Measurements from ENCODE around the gene GRIK2. TPM values are rescaled to one million over a fixed set of nuclear protein-coding genes. Genes with fewer than 3 reads are reported as not detected.

GRIK2 gene
- total RNA-seq, 1 experiment from 2014 or later, result 0.70 TPM

DNA sequence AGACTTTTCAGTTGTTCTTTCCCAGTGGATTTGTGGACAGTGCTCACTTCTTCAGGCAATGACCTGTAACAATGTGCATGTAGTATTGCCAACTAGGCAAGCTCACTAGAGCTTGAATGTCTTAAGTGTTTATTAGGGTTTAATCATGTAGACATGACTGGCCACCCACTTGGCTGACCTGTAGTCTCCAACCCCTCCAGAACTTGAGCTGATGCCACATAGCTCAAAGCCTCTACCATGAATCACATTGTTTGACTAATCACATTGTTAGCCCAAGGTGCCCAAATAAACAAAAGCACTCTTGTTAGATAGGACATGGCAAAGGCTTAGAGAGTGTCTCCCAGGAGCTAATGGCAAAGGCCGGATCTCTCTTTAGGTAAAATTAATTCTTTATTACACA, 272.7 kb downstream of the GRIK2 start:
- Histone ChIP-seq H4K20me1 (ENCODE audit: control insufficient read depth, insufficient read depth, insufficient read length) (no peaks in the 10 kb centered on the region), H3K79me1 (ENCODE audit: insufficient read depth, low read depth, low read length, poor library complexity, severe bottlenecking) (no peaks in the 10 kb centered on the region), H2AFZ (ENCODE audit: low read length) (no peak overlapping the region), H3K27me3 (ENCODE audit: insufficient read depth, low read length) (no peaks in the 10 kb centered on the region), H4K91ac (ENCODE audit: insufficient read length, low read depth, low read length) (no peak overlapping the region), H4K8ac (replicated peaks; ENCODE audit: insufficient read length, low read depth, low read length) (no peak overlapping the region), H3K79me2 (ENCODE audit: insufficient read depth, low read length) (no peaks in the 10 kb centered on the region), H2BK20ac (ENCODE audit: low read depth, low read length, poor library complexity, severe bottlenecking) (no peak overlapping the region), H3K56ac (ENCODE audit: insufficient read length, low read depth, low read length) (no peak overlapping the region), H3K23ac (ENCODE audit: insufficient read length, low read depth, low read length) (no peak overlapping the region), H2BK120ac (ENCODE audit: low read depth, low read length, poor library complexity, severe bottlenecking) (no peak overlapping the region), H3K4ac (ENCODE audit: low read depth, low read length) (no peak overlapping the region), H2BK12ac (ENCODE audit: insufficient read length, low read depth, low read length) (no peak overlapping the region), H4K5ac (ENCODE audit: insufficient read length, low read depth, low read length) (no peak overlapping the region), H2BK5ac (ENCODE audit: insufficient read length, low read length) (no peak overlapping the region), H3K4me1 (ENCODE audit: insufficient read depth, low read length) (no peaks in the 10 kb centered on the region), H3K9ac (ENCODE audit: extremely low read depth, insufficient read length, low read length) (no peak overlapping the region), H3K23me2 (ENCODE audit: insufficient read length, low read depth, low read length, poor library complexity, severe bottlenecking) (no peaks in the 10 kb centered on the region), H3K9me3 (ENCODE audit: control insufficient read depth, low read depth, low read length) (no peaks in the 10 kb centered on the region), H3T11ph (ENCODE audit: low read length) (no peak overlapping the region), H3K14ac (ENCODE audit: insufficient read depth, low read length) (no peak overlapping the region), H3K27ac (ENCODE audit: insufficient read length, low read depth, low read length) (no peak overlapping the region), H3K4me2 (ENCODE audit: insufficient read depth, insufficient read length, low read length) (no peak overlapping the region), H2BK15ac (ENCODE audit: low read depth, low read length) (no peak overlapping the region), H2AK5ac (ENCODE audit: insufficient read length, low read length) (no peak overlapping the region), H3K18ac (ENCODE audit: insufficient read length, low read depth, low read length) (no peak overlapping the region)
- TF ChIP-seq, protein P1, sequence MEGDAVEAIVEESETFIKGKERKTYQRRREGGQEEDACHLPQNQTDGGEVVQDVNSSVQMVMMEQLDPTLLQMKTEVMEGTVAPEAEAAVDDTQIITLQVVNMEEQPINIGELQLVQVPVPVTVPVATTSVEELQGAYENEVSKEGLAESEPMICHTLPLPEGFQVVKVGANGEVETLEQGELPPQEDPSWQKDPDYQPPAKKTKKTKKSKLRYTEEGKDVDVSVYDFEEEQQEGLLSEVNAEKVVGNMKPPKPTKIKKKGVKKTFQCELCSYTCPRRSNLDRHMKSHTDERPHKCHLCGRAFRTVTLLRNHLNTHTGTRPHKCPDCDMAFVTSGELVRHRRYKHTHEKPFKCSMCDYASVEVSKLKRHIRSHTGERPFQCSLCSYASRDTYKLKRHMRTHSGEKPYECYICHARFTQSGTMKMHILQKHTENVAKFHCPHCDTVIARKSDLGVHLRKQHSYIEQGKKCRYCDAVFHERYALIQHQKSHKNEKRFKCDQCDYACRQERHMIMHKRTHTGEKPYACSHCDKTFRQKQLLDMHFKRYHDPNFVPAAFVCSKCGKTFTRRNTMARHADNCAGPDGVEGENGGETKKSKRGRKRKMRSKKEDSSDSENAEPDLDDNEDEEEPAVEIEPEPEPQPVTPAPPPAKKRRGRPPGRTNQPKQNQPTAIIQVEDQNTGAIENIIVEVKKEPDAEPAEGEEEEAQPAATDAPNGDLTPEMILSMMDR (conservative IDR thresholded peaks at IDR 0.05), result no peak
- no peaks in the 10 kb centered on the region for H3K4me1 Mint-ChIP-seq
- no CpG with 5 or more reads among the region's 1 CpG for WGBS (ENCODE audit: extremely low coverage, insufficient read length, low lambda C conversion rate)
- no peak overlapping the region for H3K4me3 Mint-ChIP-seq
- no peaks in the 10 kb centered on the region for H3K27me3 Mint-ChIP-seq (ENCODE audit: low read depth)
- no peak overlapping the region for H3K27ac Mint-ChIP-seq
- H3K9me3 Mint-ChIP-seq, result peaks cover 9 to 13% of the 10 kb centered on the region in 2 experiments; a peak in 4 of 5 replicates
- no peak for DNase-seq
- H3K36me3 Mint-ChIP-seq (ENCODE audit: insufficient read depth in 1 of 3, low read depth in 3 of 3), result peaks cover 5 to 19% (median 15%) of the 10 kb centered on the region in 3 experiments

All from H9 (cell line).